Activated T-cell treated with anti-CD3 and anti-CD28 coated beads for 4 hours (primary cell): ENCODE data around the gene LRR1.
"Not testable (repeated sequence)": the region's sequence is repeated elsewhere in the genome, so short reads cannot be mapped to it uniquely, and the experiment has no call there.

ENCODE experiments used
- DNase-seq: peaks from one replicate; pipeline ENCODE4 v3.0.0-alpha.2; 2020

The LRR1 gene

GRCh38 chr14:49598485-49599300 lies at the start of gene LRR1:
LRR1 (plus strand) TSS chr14:49598940; CDS start chr14:49599021, 81 bp downstream.
- DNase-seq, result peak; percentile 82

DNA sequence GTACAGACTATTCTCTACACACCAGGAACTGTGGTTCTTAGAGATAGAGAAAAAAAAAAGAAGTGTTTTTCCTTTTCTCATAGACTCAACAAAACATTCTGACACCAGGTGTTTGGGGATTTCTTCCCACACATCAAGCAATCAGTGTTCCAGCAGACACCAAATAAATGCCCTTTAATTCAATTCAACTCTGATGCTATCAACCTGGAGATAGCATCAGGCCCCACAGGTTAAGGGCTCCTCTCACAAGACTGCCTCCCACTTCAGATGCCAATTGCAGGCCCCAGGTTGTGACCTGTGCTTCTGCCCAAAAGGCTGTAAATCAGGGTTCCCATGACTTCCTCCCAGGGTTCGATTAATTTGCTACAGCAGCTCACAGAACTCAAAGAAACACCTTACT lies 49.3 kb upstream of the LRR1 start:
- DNase-seq, result no peak

- DNase-seq, result no peak
Observed at GRCh38 chr14:49549881-49550280, 48.9 kb upstream of the LRR1 start.

- DNase-seq, result no peak
Observed at GRCh38 chr14:49550286-49551184, 48.2 kb upstream of the LRR1 start.

- no peak for DNase-seq
Observed at GRCh38 chr14:49551569-49551968, 47.2 kb upstream of the LRR1 start.

DNA sequence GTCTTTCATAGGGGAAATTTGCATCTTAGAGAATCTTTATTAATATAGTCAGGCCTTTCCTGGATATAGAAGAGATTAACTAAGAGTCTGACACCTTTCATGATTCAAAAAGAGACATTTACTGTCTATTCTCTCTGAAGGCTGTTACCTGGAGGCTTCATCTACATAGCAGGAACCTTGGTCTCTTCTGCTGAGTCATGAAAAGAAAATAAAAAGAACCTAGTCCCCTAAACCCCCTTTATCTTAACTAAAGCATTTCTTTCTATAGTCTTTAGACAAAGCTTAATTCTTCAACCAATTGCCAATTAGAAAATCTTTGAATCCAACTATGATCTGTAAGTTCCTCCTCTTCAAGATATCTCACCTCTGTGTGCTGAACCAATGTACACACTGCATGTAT lies 45.6 kb upstream of the LRR1 start:
- DNase-seq, result no peak

DNA sequence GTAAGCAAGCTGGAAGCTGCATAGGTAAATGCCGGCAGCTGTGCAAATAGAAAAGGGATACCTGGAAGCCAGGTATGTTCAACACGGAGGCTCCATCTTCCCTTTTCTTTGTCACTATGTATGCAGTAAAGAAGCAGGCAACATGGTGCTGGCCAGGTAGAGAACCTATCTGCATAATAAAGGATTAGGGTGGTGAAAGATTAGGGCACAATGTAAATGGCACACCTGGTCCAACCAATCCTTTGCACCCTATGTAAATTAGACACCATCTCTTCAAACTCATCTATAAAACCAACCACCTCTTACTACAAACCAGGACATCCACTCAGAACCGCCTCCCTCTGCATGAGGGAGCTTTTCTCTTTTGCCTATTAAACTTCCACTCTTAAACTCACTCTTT lies 44.8 kb upstream of the LRR1 start:
- no peak for DNase-seq

GRCh38 chr14:49559979-49560768 lies 38.6 kb upstream of the LRR1 start:
- DNase-seq, result no peak

DNA sequence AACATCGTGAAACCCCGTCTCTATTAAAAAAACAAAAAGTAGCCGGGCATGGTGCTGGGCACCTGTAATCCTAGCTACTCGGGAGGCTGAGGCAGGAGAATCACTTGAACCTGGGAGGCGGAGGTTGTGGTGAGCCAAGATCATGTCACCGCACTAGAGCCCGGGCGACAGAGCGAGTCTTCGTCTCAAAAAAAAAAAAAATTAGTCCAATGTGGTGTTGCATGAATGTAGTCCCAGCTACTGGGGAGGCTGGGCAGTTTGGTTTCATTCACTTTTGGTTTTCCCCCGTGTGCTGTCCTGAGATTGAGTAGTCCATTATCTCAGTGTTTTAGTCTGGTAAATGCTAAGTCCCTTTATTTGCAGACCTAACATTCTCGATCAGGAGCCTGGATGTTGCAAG lies 32.0 kb upstream of the LRR1 start:
- no peak for DNase-seq

GRCh38 chr14:49569281-49569680 lies 29.5 kb upstream of the LRR1 start:
- no peak for DNase-seq

DNA sequence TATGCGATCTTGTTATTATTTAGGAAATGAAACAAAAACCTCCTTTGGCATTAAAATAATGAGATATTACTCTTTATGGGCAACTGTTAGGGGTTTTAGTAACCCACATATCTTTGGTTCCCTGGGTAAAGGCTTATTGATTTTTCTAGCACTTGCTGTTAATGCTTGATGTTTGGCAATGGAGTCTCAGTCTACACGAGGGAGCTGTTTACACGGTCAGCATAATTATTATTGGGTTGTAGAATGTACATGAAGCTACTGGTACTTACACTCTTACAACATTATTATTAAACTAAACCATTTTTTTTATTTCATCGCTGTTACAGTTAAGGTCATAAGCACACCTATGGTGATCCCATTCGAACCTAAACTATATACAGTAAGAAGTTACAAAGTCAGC lies 24.7 kb upstream of the LRR1 start:
- no peak for DNase-seq

- DNase-seq, result no peak
Observed at GRCh38 chr14:49578141-49578540, 20.6 kb upstream of the LRR1 start.

- DNase-seq, result no peak
Observed at GRCh38 chr14:49579841-49580240, 18.9 kb upstream of the LRR1 start.

GRCh38 chr14:49581209-49582112 lies 17.3 kb upstream of the LRR1 start:
- DNase-seq, result no peak

DNA sequence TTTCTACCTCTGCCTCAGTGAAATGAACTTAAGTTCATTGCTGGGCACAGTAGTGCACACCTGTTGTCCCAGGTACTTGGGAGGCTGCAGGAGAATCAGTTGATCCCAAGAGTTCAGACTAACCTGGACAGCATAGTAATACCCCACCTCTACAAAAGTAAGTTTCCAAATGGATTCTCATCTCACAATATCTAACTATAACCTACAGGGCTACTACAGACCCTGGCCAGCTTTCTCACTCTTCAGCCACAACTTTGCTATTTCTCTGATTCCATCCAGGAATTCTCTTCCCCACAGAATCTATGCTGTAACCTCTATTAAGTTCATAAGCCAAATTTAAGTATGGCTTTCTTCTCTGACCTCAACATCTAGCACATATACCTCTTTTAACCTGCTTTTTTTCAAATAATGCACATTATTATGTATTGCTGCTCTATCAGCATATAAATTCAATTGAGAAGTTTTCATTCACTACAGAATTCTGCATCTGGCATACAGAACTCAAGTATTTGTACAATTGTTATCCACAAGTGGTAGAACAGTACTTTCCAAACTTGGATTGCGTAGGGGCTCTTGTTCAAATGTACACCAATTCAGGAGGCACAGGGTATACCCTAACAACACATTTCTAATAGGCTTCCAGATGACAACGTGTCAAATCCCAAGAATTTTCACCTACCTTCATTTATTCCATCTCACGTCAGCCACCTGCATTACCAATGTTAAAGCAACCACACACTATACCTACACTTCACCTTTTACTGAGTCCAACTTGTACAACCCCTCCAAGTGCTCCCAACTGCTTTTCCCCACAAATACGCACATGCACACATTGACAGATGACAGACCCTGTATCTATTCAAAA lies 16.4 kb upstream of the LRR1 start:
- no peak for DNase-seq

DNA sequence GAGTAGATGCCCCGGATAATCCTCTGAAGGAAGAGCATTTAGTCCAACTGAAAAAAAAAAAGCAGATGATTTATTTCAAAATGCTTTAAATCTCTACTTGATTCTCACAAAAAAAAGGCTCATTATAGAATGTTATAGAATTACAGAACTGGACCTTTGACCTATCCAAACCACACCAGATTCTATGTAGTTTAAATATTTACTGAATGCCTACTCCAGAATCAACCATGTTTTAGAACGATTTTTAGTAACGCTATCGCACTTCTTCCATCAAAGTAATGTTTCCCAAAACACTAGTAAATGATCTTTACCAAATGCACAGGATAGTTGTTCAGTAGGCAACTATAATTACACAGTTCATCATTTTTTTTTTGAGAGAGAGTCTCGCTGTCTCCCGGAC lies 15.1 kb upstream of the LRR1 start:
- no peak for DNase-seq

DNA sequence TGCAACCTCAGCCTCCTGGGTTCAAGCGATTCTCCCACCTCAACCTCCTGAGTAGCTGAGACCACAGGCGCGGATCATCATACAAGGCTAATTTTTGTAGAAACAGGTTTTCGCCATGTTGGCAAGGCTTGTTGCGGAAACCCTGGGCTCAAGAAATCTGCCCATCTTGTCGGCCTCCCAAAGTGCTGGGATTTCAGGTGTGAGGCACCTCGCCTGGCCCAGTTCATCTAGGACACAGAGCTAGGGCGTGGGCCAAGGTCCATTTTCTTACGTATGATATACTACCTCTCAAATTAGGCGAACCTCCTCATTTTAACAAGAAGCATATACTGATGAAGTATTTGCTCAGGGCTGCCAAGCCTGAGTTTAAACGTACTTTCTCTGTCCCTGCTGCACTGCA lies 14.7 kb upstream of the LRR1 start:
- no peak for DNase-seq

GRCh38 chr14:49584981-49585640 lies 13.6 kb upstream of the LRR1 start:
- not testable (repeated sequence) for DNase-seq

DNA sequence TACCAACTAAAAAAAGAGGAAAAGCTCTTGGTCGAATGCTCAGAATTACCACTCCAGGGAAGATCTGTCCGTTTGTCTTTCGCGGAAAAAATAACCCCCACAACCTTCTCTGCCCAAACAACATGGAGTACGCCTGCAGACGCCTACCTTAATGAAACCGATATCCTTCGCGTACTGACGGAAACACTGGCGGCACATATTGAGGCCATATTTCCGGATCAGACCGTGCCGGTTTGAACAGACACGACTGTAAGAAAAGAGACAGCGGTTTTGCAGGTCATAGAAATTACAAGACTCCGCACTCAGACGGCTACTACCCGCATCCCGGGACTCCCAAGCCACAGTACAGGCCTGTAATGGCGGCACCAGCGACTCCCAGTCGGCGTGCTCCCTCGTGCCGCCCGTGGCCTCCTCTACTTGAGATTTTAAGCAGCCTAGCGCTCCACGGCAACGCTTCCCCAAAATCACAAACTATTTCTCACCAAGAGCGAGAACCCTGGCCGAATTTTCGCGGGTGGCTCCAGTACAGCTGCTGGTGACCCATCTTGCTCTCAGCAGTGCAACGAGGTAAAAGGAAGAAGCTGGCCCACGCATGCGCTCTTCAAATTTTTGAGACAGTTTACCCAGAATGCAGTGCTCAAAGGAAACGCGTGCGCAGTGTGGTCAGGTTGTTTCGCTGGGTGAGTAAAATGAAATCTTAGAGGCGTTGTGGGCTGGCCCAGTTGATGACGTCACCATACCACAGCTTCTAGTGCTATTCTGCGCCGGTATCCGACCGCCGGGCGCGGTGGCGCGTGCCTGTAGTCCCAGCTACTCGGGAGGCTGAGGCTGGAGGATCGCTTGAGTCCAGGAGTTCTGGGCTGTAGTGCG lies 12.7 kb upstream of the LRR1 start, which contains the start of gene RPS29:
RPS29 (minus strand) TSS at position 578 of the 870 bp plus-strand sequence; CDS start at position 544, 34 bp downstream.
- DNase-seq, result peak; percentile 97
